GM10248 (cell line): ENCODE data around the gene CUBN.

ENCODE experiments used
- CTCF ChIA-PET: fragments of 300-600 bp; sonication (Branson Sonifier 250); formaldehyde crosslinking; extraction: SDS; loops from one replicate; lab custom pipeline; 2021; ENCODE audit warnings: antibody characterized with exemption; lab: Yijun Ruan, JAX
- POLR2A ChIA-PET: fragments of 350-650 bp; sonication (Branson Sonifier 250); formaldehyde crosslinking; extraction: SDS; loops from one replicate; lab custom pipeline; 2020; ENCODE audit warnings: antibody characterized with exemption; lab: Yijun Ruan, JAX
- DNase-seq: peaks from one replicate; pipeline ENCODE4 v3.0.0; 2012; ENCODE audit errors: extremely low spot score
- CTCF ChIP-seq: IDR thresholded peaks from 2 replicates; pipeline ENCODE4 v1.5.1; 2012; ENCODE audit warnings: mild to moderate bottlenecking, low read depth; ENCODE audit errors: extremely low read depth, missing control alignments, control extremely low read depth

CUBN gene

GRCh38 chr10:17144757-17145156 lies 15.1 kb upstream of the CUBN start:
- no peak for TF ChIP-seq CTCF
- no peak for DNase-seq
- CTCF ChIA-PET: interaction anchor here (0.9 to 2.5 kb wide), 2 partner anchors 9 to 14 kb away, joined by 3 to 6 read pairs; no protein-coding TSS in a partner anchor
- POLR2A ChIA-PET: no interaction called here

- ChIA-PET CTCF (interaction anchor here (0.9 to 2.5 kb wide), 3 partner anchors 9 to 13 kb away, joined by 3 to 6 read pairs (median 3); no protein-coding TSS in a partner anchor), POLR2A (no interaction called here)
- no peak for DNase-seq
- no peak for TF ChIP-seq CTCF
Observed at GRCh38 chr10:17144032-17144431, 14.4 kb upstream of the CUBN start.

GRCh38 chr10:17143055-17143690 lies 13.6 kb upstream of the CUBN start:
- POLR2A ChIA-PET: no interaction called here
- TF ChIP-seq CTCF: no peak
- no peak for DNase-seq
- CTCF ChIA-PET: interaction anchor here (1.3 to 2.5 kb wide), 2 partner anchors 8 to 12 kb away, joined by 3 to 6 read pairs; no protein-coding TSS in a partner anchor

- ChIA-PET POLR2A (no interaction called here), CTCF (no interaction called here)
- TF ChIP-seq CTCF: no peak
- no peak for DNase-seq
Observed at GRCh38 chr10:17141504-17142229, 12.1 kb upstream of the CUBN start.

GRCh38 chr10:17140386-17140761 lies 10.8 kb upstream of the CUBN start:
- TF ChIP-seq CTCF: no peak
- DNase-seq: no peak
- ChIA-PET CTCF (no interaction called here), POLR2A (no interaction called here)

- TF ChIP-seq CTCF: no peak
- CTCF ChIA-PET: interaction anchor here (0.9 kb wide), 1 partner anchor 13 kb away, joined by 3 read pairs; no protein-coding TSS in a partner anchor
- POLR2A ChIA-PET: no interaction called here
- no peak for DNase-seq
Observed at GRCh38 chr10:17138460-17139042, 8.9 kb upstream of the CUBN start.
